ENCODE measurements around the gene CADM1. TPM values are rescaled to one million over a fixed set of nuclear protein-coding genes. Genes with fewer than 3 reads are reported as not detected.

The CADM1 gene
- total RNA-seq, 1 experiment from 2014 or later = 534 TPM

- Histone ChIP-seq H3K4me3 (ENCODE audit: low read depth, low read length) (no peak overlapping the region), H3K9me3 (no peaks in the 10 kb centered on the region), H3K36me3 (ENCODE audit: control insufficient read depth, insufficient read depth, low read length) (no peaks in the 10 kb centered on the region), H3K27me3 (replicated peaks; ENCODE audit: control insufficient read depth, insufficient read depth, low read length) (no peaks in the 10 kb centered on the region), H3K4me1 (peaks cover 3% of the 10 kb centered on the region; the same call in 1 of the 2 replicates)
- DNase-seq = no peak
- TF ChIP-seq CTCF (IDR thresholded peaks at IDR 0.05; ENCODE audit: insufficient read depth in 1 of 2, low read depth in 1 of 2, low read length in 1 of 2, severe bottlenecking in 1 of 2, unreplicated experiment in 1 of 2) = no peak
- no TSS peak for BruUV-seq (replicated peaks)
- ChIA-PET POLR2A (no interaction called here), CTCF (no interaction called here)
- Mint-ChIP-seq H3K27me3 (ENCODE audit: insufficient read depth, unreplicated experiment) (no peaks in the 10 kb centered on the region), H3K4me1 (ENCODE audit: low read depth, unreplicated experiment) (peaks cover 8% of the 10 kb centered on the region), H3K36me3 (ENCODE audit: insufficient read depth, unreplicated experiment) (peaks cover 25% of the 10 kb centered on the region), H3K27ac (ENCODE audit: unreplicated experiment) (no peak overlapping the region), H3K4me3 (ENCODE audit: unreplicated experiment) (no peak overlapping the region), H3K9me3 (ENCODE audit: unreplicated experiment) (no peaks in the 10 kb centered on the region)
- intact Hi-C loops (cut with micrococcal nuclease; ENCODE audit: unreplicated experiment) = no loop called here
Measured at GRCh38 chr11:115271643-115272042, 232.6 kb downstream of the CADM1 start.

- H3K4me3 ChIP-seq (ENCODE audit: low read depth, low read length) = no peak overlapping the region
- DNase-seq = no peak
- BruUV-seq (replicated peaks) = no TSS peak
- no peaks in the 10 kb centered on the region for H3K9me3 ChIP-seq
- H3K36me3 ChIP-seq (ENCODE audit: control insufficient read depth, insufficient read depth, low read length) = no peaks in the 10 kb centered on the region
- Mint-ChIP-seq H3K36me3 (ENCODE audit: insufficient read depth, unreplicated experiment) (peaks cover 29% of the 10 kb centered on the region), H3K4me1 (ENCODE audit: low read depth, unreplicated experiment) (peaks cover 21% of the 10 kb centered on the region), H3K9me3 (ENCODE audit: unreplicated experiment) (no peaks in the 10 kb centered on the region), H3K27me3 (ENCODE audit: insufficient read depth, unreplicated experiment) (no peaks in the 10 kb centered on the region), H3K27ac (ENCODE audit: unreplicated experiment) (peak overlapping the region; percentile 16), H3K4me3 (ENCODE audit: unreplicated experiment) (no peak overlapping the region)
- intact Hi-C loops (cut with micrococcal nuclease; ENCODE audit: unreplicated experiment) = no loop called here
- no peaks in the 10 kb centered on the region for H3K27me3 ChIP-seq (replicated peaks; ENCODE audit: control insufficient read depth, insufficient read depth, low read length)
- POLR2A ChIA-PET = no interaction called here
- H3K4me1 ChIP-seq = peaks cover 11% of the 10 kb centered on the region
- TF ChIP-seq CTCF (IDR thresholded peaks at IDR 0.05; ENCODE audit: insufficient read depth in 1 of 2, low read depth in 1 of 2, low read length in 1 of 2, severe bottlenecking in 1 of 2, unreplicated experiment in 1 of 2) = no peak
- CTCF ChIA-PET = no interaction called here
Measured at GRCh38 chr11:115269191-115269950, 234.8 kb downstream of the CADM1 start.

- Histone ChIP-seq H3K9me3 (no peaks in the 10 kb centered on the region), H3K4me1 (peaks cover 8% of the 10 kb centered on the region), H3K4me3 (ENCODE audit: low read depth, low read length) (no peak overlapping the region), H3K27me3 (replicated peaks; ENCODE audit: control insufficient read depth, insufficient read depth, low read length) (no peaks in the 10 kb centered on the region), H3K36me3 (ENCODE audit: control insufficient read depth, insufficient read depth, low read length) (no peaks in the 10 kb centered on the region)
- no TSS peak for BruUV-seq (replicated peaks)
- Mint-ChIP-seq H3K27ac (ENCODE audit: unreplicated experiment) (no peak overlapping the region), H3K9me3 (ENCODE audit: unreplicated experiment) (no peaks in the 10 kb centered on the region), H3K4me1 (ENCODE audit: low read depth, unreplicated experiment) (peaks cover 26% of the 10 kb centered on the region), H3K36me3 (ENCODE audit: insufficient read depth, unreplicated experiment) (peaks cover 29% of the 10 kb centered on the region), H3K4me3 (ENCODE audit: unreplicated experiment) (no peak overlapping the region), H3K27me3 (ENCODE audit: insufficient read depth, unreplicated experiment) (no peaks in the 10 kb centered on the region)
- ChIA-PET CTCF (no interaction called here), POLR2A (no interaction called here)
- DNase-seq = no peak
- intact Hi-C loops (cut with micrococcal nuclease; ENCODE audit: unreplicated experiment) = no loop called here
- TF ChIP-seq CTCF (IDR thresholded peaks at IDR 0.05; ENCODE audit: insufficient read depth in 1 of 2, low read depth in 1 of 2, low read length in 1 of 2, severe bottlenecking in 1 of 2, unreplicated experiment in 1 of 2) = no peak
Measured at GRCh38 chr11:115267871-115268270, 236.3 kb downstream of the CADM1 start.

All from Caco-2 (cell line).